AG09309 (cell line): ENCODE data around the gene RHBDF1.
"Not testable (repeated sequence)": the region's sequence is repeated elsewhere in the genome, so short reads cannot be mapped to it uniquely, and the experiment has no call there.

Experiments
- DNase-seq: peaks from one replicate; pipeline ENCODE4 v3.0.0-alpha.2; 2010; ENCODE audit warnings: low read depth
- H3K4me3 ChIP-seq: 2 replicates; pipeline ENCODE4 v1.5.1; 2011; ENCODE audit warnings: mild to moderate bottlenecking, low read depth, low read length, moderate library complexity; ENCODE audit not compliant: control insufficient read depth
- TF ChIP-seq, protein P1 (sequence below): IDR thresholded peaks from 2 replicates; pipeline ENCODE4 v1.5.1; 2011; ENCODE audit warnings: mild to moderate bottlenecking, low read depth, low read length, inconsistent platforms; ENCODE audit not compliant: insufficient read depth, control insufficient read depth; ENCODE audit errors: missing control alignments

The RHBDF1 gene

DNA sequence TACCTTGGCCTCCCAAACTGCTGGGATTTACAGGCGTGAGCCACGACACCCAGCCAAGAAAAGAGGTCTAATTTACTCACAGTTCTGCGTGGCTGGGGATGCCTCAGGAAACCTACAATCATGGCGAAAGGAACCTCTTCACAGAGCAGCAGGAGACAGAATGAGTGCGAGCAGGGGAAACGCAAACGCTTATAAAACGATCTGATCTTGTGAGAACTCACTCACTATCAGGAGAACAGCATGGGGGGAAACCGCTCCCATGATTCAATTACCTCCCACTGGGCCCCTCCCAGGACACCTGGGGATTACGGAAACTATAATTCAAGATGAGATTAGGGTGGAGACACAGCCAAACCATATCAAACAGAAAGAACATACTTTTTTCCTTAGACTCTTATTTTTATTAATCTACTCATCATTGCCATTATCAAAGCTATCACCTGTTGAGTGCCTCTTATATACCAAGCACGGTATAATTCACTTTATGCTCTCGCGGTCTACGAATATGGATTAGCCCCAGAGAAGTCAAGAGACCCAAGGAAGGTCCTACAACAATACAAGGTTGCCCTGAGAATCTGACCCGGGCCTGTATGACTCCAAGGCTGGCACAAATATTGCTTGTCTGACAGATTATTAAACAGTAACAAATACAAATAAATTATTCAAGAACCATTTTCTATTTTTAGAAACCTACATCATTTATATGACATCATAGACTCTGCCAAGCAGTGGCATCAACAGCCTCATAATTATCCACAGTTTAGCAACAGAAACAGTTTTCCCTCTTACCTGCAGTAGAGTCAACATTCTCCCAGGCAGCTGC lies 21.5 kb downstream of the RHBDF1 start:
- DNase-seq = no peak
- H3K4me3 ChIP-seq = no peak overlapping the region
- TF ChIP-seq, protein P1, sequence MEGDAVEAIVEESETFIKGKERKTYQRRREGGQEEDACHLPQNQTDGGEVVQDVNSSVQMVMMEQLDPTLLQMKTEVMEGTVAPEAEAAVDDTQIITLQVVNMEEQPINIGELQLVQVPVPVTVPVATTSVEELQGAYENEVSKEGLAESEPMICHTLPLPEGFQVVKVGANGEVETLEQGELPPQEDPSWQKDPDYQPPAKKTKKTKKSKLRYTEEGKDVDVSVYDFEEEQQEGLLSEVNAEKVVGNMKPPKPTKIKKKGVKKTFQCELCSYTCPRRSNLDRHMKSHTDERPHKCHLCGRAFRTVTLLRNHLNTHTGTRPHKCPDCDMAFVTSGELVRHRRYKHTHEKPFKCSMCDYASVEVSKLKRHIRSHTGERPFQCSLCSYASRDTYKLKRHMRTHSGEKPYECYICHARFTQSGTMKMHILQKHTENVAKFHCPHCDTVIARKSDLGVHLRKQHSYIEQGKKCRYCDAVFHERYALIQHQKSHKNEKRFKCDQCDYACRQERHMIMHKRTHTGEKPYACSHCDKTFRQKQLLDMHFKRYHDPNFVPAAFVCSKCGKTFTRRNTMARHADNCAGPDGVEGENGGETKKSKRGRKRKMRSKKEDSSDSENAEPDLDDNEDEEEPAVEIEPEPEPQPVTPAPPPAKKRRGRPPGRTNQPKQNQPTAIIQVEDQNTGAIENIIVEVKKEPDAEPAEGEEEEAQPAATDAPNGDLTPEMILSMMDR = no peak

DNA sequence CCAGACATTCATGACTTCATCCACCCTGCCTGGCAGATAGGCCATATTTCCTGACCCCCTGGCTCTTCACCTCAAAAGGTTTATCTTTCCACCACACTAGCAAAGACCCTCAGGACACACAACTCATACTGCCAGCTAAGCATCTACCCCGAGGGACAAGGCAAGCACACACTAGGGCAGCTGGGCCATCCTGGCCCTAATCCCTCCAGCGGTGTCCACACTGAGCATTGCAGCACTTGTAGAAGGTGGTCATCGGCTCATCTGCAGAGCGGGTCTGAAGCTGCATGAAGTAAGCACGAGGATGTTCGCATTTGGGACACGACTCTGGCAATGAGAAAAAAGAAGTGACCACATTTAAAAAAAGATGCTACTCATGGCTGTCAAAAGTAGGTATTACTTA lies 25.2 kb downstream of the RHBDF1 start:
- TF ChIP-seq, protein P1 = no peak
- no peak overlapping the region for H3K4me3 ChIP-seq
- no peak for DNase-seq

DNA sequence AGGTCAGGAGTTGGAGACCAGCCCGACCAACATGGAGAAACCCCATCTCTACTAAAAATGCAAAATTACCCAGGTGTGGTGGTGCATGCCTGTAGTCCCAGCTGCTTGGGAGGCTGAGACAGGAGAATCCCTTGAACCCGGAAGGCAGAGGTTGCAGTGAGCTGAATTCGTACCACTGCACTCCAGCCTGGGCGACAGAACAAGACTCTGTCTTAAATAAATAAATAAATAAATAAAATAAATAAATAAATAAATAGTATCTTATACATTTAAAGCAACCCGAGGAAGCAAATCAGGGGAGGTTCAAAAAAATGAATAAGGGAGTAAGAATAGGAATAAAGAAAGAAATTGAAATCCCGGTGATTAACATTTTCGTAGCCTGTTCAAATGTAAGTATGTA lies 25.9 kb downstream of the RHBDF1 start:
- not testable (repeated sequence) for H3K4me3 ChIP-seq, DNase-seq

DNA sequence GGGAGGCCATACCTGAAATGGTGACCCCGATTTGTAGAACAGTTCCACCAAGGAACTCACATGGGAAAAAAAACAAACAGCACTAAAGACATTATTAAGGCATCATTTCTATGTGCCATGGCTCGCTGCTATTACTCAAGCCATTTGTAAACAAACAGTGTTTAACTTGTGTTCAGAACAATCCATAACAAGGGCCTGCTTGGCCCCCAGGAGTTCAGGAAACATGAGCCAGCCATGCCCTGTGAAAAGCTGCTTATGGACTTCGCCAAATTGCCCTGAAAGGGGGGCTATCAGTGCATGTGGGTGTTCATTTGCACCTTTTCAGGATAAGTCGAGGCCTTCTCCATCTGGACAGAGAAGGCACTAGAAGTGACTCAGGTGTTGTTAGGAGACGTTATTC lies 27.0 kb downstream of the RHBDF1 start:
- no peak overlapping the region for H3K4me3 ChIP-seq
- TF ChIP-seq, protein P1 = no peak
- DNase-seq = no peak

DNA sequence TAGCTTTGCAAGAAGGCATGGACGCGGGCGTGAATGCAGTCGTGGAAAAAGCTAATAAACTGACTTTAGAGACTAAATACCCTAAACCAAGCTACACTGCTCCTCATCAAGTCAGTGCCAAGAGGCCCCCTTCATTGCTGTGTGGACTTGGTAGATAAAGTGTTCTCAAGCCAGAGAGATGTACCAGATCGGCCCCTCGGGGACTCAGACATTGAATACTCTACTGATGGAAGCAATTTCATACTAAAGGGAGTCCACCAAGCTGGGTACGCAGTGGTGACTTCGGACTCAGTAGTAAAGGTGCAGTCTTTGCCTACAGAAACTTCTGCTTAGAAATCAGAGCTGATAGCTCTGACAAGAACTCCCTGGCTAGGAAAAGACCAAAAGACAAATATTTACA lies 27.8 kb downstream of the RHBDF1 start:
- TF ChIP-seq, protein P1 = no peak
- no peak overlapping the region for H3K4me3 ChIP-seq
- DNase-seq = no peak

DNA sequence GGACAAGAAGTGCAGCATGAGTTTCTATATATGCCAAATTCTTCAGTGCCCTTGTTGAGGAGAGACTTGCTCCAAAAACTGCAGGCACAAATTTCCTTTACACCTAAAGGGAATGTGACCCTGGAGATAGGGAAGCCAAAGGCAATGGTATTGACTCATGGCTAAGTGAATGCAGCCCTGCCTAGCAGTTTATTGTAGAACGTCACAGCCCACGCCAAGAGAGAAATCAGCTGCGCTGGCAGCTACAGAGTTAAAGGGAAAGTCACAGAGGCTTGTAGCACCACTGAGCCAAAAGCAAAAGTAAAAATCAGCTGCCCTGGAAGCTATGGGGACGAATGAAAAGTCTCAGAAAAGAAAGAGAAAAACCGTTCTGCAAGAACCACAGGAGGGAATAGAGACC lies 29.1 kb downstream of the RHBDF1 start:
- TF ChIP-seq, protein P1 = no peak
- no peak overlapping the region for H3K4me3 ChIP-seq

DNA sequence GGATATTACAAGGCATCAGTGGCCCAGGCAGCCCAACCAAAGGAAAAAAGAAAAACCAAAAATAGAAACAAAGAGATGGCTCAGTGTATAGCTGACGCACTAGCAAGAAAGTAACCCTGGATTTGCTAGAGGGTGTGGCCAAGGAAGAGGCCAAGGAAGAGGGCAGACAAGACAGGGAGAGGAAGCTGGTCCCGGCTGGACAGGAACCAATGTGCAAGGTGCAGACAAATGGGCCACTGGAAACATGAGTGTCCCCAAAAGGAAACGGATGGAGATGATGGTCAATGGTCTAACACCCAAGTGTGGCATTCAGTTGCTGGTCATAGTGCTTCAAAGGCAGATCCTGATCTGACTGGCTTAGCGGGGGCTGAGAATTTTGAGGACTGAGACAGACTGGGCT lies 29.7 kb downstream of the RHBDF1 start:
- TF ChIP-seq, protein P1 = no peak
- no peak for DNase-seq
- no peak overlapping the region for H3K4me3 ChIP-seq

More for the DNA sequence above, 29.1 kb downstream of the RHBDF1 start:
- DNase-seq = no peak
